ENCODE results near the gene BMP2K. TPM values are rescaled to one million over a fixed set of nuclear protein-coding genes. Genes with fewer than 3 reads are reported as not detected.

Gene BMP2K
- total RNA-seq, 5 donors from 2014 or later (not counting 1 experiment from before 2014, with no cell fraction given): 6.7 to 13.4 (median 12.1) TPM

- no peaks in the 10 kb centered on the region for H3K27me3 Mint-ChIP-seq
Measured at GRCh38 chr4:78737973-78738372, 38.2 kb upstream of the BMP2K start.

GRCh38 chr4:78742300-78742699, 33.9 kb upstream of the BMP2K start:
- Mint-ChIP-seq H3K4me1 (peaks cover 0 to 3% (median 0%) of the 10 kb centered on the region in 3 donors), H3K27me3 (no peaks in the 10 kb centered on the region), H3K36me3 (no peaks in the 10 kb centered on the region), H3K27ac (no peak overlapping the region), H3K9me3 (no peaks in the 10 kb centered on the region), H3K4me3 (no peak overlapping the region)
- Histone ChIP-seq H3K27me3 (replicated peaks in 1 of 2; ENCODE audit: control insufficient read depth in 2 of 2, extremely low read depth in 1 of 2, insufficient read depth in 2 of 2, low read length in 1 of 2) (peaks cover 0 to 2% of the 10 kb centered on the region in 2 experiments), H3K4me1 (ENCODE audit: control insufficient read depth in 1 of 2, extremely low read depth in 1 of 2, insufficient read depth in 2 of 2, low read length in 2 of 2) (no peaks in the 10 kb centered on the region), H3K27ac (ENCODE audit: low read length) (no peak overlapping the region), H3K9me3 (no peaks in the 10 kb centered on the region), H3K36me3 (ENCODE audit: control insufficient read depth in 2 of 2, extremely low read depth in 1 of 2, insufficient read depth in 1 of 2, low read length in 1 of 2) (no peaks in the 10 kb centered on the region), H3K4me3 (ENCODE audit: control insufficient read depth in 1 of 2, extremely low read depth in 1 of 2, low read length in 1 of 2) (no peak overlapping the region)
- no peak for DNase-seq
- no CpG with 5 or more reads among the region's 2 CpGs for WGBS (ENCODE audit: insufficient coverage)
- POLR2A ChIA-PET: no interaction called here
- no peak for ATAC-seq (replicated peaks in 1 of 4)
- CTCF ChIA-PET: interaction anchor here in 1 of 2 donors (0.6 kb wide), 1 partner anchor 108 kb away, joined by 3 read pairs; no protein-coding TSS in a partner anchor

More at GRCh38 chr4:78737973-78738372, 38.2 kb upstream of the BMP2K start:
- H3K4me3 Mint-ChIP-seq: no peak overlapping the region
- Histone ChIP-seq H3K9me3 (no peaks in the 10 kb centered on the region), H3K4me1 (ENCODE audit: control insufficient read depth in 1 of 2, extremely low read depth in 1 of 2, insufficient read depth in 2 of 2, low read length in 2 of 2) (no peaks in the 10 kb centered on the region), H3K36me3 (ENCODE audit: control insufficient read depth in 2 of 2, extremely low read depth in 1 of 2, insufficient read depth in 1 of 2, low read length in 1 of 2) (no peaks in the 10 kb centered on the region), H3K4me3 (ENCODE audit: control insufficient read depth in 1 of 2, extremely low read depth in 1 of 2, low read length in 1 of 2) (no peak overlapping the region), H3K27ac (ENCODE audit: low read length) (no peak overlapping the region), H3K27me3 (replicated peaks in 1 of 2; ENCODE audit: control insufficient read depth in 2 of 2, extremely low read depth in 1 of 2, insufficient read depth in 2 of 2, low read length in 1 of 2) (no peaks in the 10 kb centered on the region)
- ATAC-seq (replicated peaks in 1 of 4): no peak
- WGBS (ENCODE audit: insufficient coverage): 83% methylated on average over 1 of the region's 2 CpGs
- H3K27ac Mint-ChIP-seq: no peak overlapping the region
- no peaks in the 10 kb centered on the region for H3K36me3 Mint-ChIP-seq
- POLR2A ChIA-PET: no interaction called here
- DNase-seq: no peak
- CTCF ChIA-PET: interaction anchor here (0.6 kb wide), 2 partner anchors 108 to 202 kb away, joined by 5 to 6 read pairs; no protein-coding TSS in a partner anchor
- peaks cover 0 to 3% (median 0%) of the 10 kb centered on the region in 3 donors for H3K4me1 Mint-ChIP-seq
- H3K9me3 Mint-ChIP-seq: no peaks in the 10 kb centered on the region

- H3K27me3 ChIP-seq (replicated peaks in 1 of 2; ENCODE audit: control insufficient read depth in 2 of 2, extremely low read depth in 1 of 2, insufficient read depth in 2 of 2, low read length in 1 of 2): peaks cover 0 to 2% of the 10 kb centered on the region in 2 experiments
- Mint-ChIP-seq H3K9me3 (no peaks in the 10 kb centered on the region), H3K36me3 (no peaks in the 10 kb centered on the region), H3K27ac (no peak overlapping the region), H3K27me3 (no peaks in the 10 kb centered on the region), H3K4me3 (no peak overlapping the region), H3K4me1 (no peaks in the 10 kb centered on the region)
- POLR2A ChIA-PET: no interaction called here
- no peaks in the 10 kb centered on the region for H3K9me3 ChIP-seq
- CTCF ChIA-PET: no interaction called here
- WGBS (ENCODE audit: insufficient coverage): no CpG with 5 or more reads among the region's 3 CpGs
- DNase-seq (no peak), ATAC-seq (replicated peaks in 1 of 4) (no peak)
- no peak overlapping the region for H3K27ac ChIP-seq (ENCODE audit: low read length)
- no peaks in the 10 kb centered on the region for H3K4me1 ChIP-seq (ENCODE audit: control insufficient read depth in 1 of 2, extremely low read depth in 1 of 2, insufficient read depth in 2 of 2, low read length in 2 of 2)
- no peaks in the 10 kb centered on the region for H3K36me3 ChIP-seq (ENCODE audit: control insufficient read depth in 2 of 2, extremely low read depth in 1 of 2, insufficient read depth in 1 of 2, low read length in 1 of 2)
- H3K4me3 ChIP-seq (ENCODE audit: control insufficient read depth in 1 of 2, extremely low read depth in 1 of 2, low read length in 1 of 2): no peak overlapping the region
Measured at GRCh38 chr4:78747475-78747922, 28.7 kb upstream of the BMP2K start.

GRCh38 chr4:78748381-78748780, 27.8 kb upstream of the BMP2K start:
- Mint-ChIP-seq H3K27ac (no peak overlapping the region), H3K4me3 (no peak overlapping the region), H3K4me1 (no peaks in the 10 kb centered on the region), H3K9me3 (no peaks in the 10 kb centered on the region), H3K27me3 (no peaks in the 10 kb centered on the region), H3K36me3 (no peaks in the 10 kb centered on the region)
- H3K36me3 ChIP-seq (ENCODE audit: control insufficient read depth in 2 of 2, extremely low read depth in 1 of 2, insufficient read depth in 1 of 2, low read length in 1 of 2): no peaks in the 10 kb centered on the region
- H3K27me3 ChIP-seq (replicated peaks in 1 of 2; ENCODE audit: control insufficient read depth in 2 of 2, extremely low read depth in 1 of 2, insufficient read depth in 2 of 2, low read length in 1 of 2): peaks cover 0 to 2% of the 10 kb centered on the region in 2 experiments
- DNase-seq (no peak), ATAC-seq (replicated peaks in 1 of 4) (no peak)
- POLR2A ChIA-PET: no interaction called here
- CTCF ChIA-PET: no interaction called here
- H3K4me1 ChIP-seq (ENCODE audit: control insufficient read depth in 1 of 2, extremely low read depth in 1 of 2, insufficient read depth in 2 of 2, low read length in 2 of 2): no peaks in the 10 kb centered on the region
- H3K27ac ChIP-seq (ENCODE audit: low read length): no peak overlapping the region
- no peak overlapping the region for H3K4me3 ChIP-seq (ENCODE audit: control insufficient read depth in 1 of 2, extremely low read depth in 1 of 2, low read length in 1 of 2)
- no CpG with 5 or more reads among the region's 2 CpGs for WGBS (ENCODE audit: insufficient coverage)
- no peaks in the 10 kb centered on the region for H3K9me3 ChIP-seq

- 86% methylated on average over 1 of the region's 4 CpGs for WGBS (ENCODE audit: insufficient coverage)
- DNase-seq (no peak), ATAC-seq (replicated peaks in 1 of 4) (no peak)
- Mint-ChIP-seq H3K4me1 (no peaks in the 10 kb centered on the region), H3K9me3 (no peaks in the 10 kb centered on the region), H3K4me3 (no peak overlapping the region), H3K36me3 (no peaks in the 10 kb centered on the region), H3K27me3 (no peaks in the 10 kb centered on the region), H3K27ac (no peak overlapping the region)
- H3K9me3 ChIP-seq: no peaks in the 10 kb centered on the region
- POLR2A ChIA-PET: no interaction called here
- H3K27ac ChIP-seq (ENCODE audit: low read length): no peak overlapping the region
- peaks cover 0 to 2% of the 10 kb centered on the region in 2 experiments for H3K27me3 ChIP-seq (replicated peaks in 1 of 2; ENCODE audit: control insufficient read depth in 2 of 2, extremely low read depth in 1 of 2, insufficient read depth in 2 of 2, low read length in 1 of 2)
- no peak overlapping the region for H3K4me3 ChIP-seq (ENCODE audit: control insufficient read depth in 1 of 2, extremely low read depth in 1 of 2, low read length in 1 of 2)
- CTCF ChIA-PET: no interaction called here
- no peaks in the 10 kb centered on the region for H3K36me3 ChIP-seq (ENCODE audit: control insufficient read depth in 2 of 2, extremely low read depth in 1 of 2, insufficient read depth in 1 of 2, low read length in 1 of 2)
- no peaks in the 10 kb centered on the region for H3K4me1 ChIP-seq (ENCODE audit: control insufficient read depth in 1 of 2, extremely low read depth in 1 of 2, insufficient read depth in 2 of 2, low read length in 2 of 2)
Measured at GRCh38 chr4:78749258-78749971, 26.7 kb upstream of the BMP2K start.

GRCh38 chr4:78749972-78750727, 26.0 kb upstream of the BMP2K start:
- no peaks in the 10 kb centered on the region for H3K9me3 Mint-ChIP-seq
- H3K27me3 Mint-ChIP-seq: no peaks in the 10 kb centered on the region
- H3K27ac Mint-ChIP-seq: no peak overlapping the region
- H3K36me3 Mint-ChIP-seq: no peaks in the 10 kb centered on the region
- Histone ChIP-seq H3K4me1 (ENCODE audit: control insufficient read depth in 1 of 2, extremely low read depth in 1 of 2, insufficient read depth in 2 of 2, low read length in 2 of 2) (no peaks in the 10 kb centered on the region), H3K9me3 (no peaks in the 10 kb centered on the region), H3K27ac (ENCODE audit: low read length) (no peak overlapping the region), H3K36me3 (ENCODE audit: control insufficient read depth in 2 of 2, extremely low read depth in 1 of 2, insufficient read depth in 1 of 2, low read length in 1 of 2) (no peaks in the 10 kb centered on the region), H3K4me3 (ENCODE audit: control insufficient read depth in 1 of 2, extremely low read depth in 1 of 2, low read length in 1 of 2) (no peak overlapping the region), H3K27me3 (replicated peaks in 1 of 2; ENCODE audit: control insufficient read depth in 2 of 2, extremely low read depth in 1 of 2, insufficient read depth in 2 of 2, low read length in 1 of 2) (peaks cover 0 to 2% of the 10 kb centered on the region in 2 experiments)
- ATAC-seq (replicated peaks in 1 of 4) (no peak), DNase-seq (no peak)
- H3K4me1 Mint-ChIP-seq: no peaks in the 10 kb centered on the region
- WGBS (ENCODE audit: insufficient coverage): no CpG with 5 or more reads among the region's 2 CpGs
- POLR2A ChIA-PET: interaction anchor here in 1 of 2 donors (0.5 kb wide), 1 partner anchor 1272 kb away, joined by 5 read pairs; no protein-coding TSS in a partner anchor
- CTCF ChIA-PET: no interaction called here
- no peak overlapping the region for H3K4me3 Mint-ChIP-seq

Measured in T-cell (primary cell).